NOMO-1 treated with dmso at 0.1 percent for 144 hours (cell line): ENCODE measurements around the gene SMC1B.
A peak's percentile ranks its signal among the peaks of the same experiment; 100 is the strongest.

ENCODE experiments used
- DNase-seq: peaks from one replicate; lab custom pipeline; 2025; ENCODE audit not compliant: unreplicated experiment; lab: John Stamatoyannopoulos, UW

SMC1B gene

GRCh38 chr22:45323695-45324094 is 89.7 kb downstream of the SMC1B start:
- no peak for DNase-seq

- DNase-seq = no peak
Observed at GRCh38 chr22:45322873-45323525, 90.4 kb downstream of the SMC1B start.

DNA sequence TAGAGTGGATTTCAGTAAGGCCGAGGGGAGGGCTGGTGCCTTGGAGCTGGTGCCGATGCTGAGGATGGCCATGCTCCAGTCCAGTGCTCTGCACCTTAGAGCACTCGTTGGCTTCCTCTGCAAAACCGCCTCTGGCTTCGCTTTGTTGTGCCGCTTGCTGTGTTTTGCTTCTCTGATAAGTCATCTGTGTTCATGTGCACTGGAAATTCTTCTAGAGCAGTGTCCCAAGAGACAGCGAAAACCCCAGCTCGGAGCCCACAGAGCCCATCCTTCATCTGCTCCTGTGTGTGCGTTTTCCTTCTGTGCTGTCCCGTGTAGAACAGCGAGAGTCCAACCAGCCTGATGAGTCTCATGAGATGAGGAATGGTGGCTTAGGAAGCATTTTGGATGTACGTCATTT is 91.6 kb downstream of the SMC1B start:
- DNase-seq = no peak

DNA sequence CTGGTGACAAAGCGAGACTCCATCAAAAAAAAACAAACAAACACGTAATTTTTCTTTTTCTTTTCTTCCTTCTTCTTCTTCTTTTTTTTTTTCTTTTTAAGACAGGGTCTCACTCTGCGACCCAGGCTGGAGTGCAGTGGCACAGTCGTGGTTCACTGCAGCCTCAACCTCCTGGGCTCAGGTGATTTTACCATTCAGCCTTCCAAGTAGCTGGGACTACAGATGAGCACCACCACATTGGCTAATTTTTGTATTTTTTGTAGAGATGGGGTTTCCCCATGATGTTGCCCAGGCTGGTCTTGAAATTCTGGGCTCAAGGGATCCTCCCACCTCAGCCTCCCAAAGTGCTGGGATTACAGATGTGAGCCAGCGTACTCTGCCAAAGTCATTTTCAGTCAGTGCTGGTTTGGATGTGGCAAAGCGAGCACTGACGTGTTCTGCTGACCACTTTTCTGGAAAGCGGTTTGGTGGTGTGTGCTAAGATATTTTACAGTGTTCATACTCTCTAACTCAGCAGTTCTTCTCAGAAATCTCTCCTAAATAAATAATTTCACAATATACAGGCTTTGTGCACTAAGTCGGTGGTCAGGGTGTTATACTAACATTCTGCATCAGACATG is 92.9 kb downstream of the SMC1B start:
- no peak for DNase-seq

GRCh38 chr22:45319324-45319685 is 94.1 kb downstream of the SMC1B start:
- no peak for DNase-seq

DNA sequence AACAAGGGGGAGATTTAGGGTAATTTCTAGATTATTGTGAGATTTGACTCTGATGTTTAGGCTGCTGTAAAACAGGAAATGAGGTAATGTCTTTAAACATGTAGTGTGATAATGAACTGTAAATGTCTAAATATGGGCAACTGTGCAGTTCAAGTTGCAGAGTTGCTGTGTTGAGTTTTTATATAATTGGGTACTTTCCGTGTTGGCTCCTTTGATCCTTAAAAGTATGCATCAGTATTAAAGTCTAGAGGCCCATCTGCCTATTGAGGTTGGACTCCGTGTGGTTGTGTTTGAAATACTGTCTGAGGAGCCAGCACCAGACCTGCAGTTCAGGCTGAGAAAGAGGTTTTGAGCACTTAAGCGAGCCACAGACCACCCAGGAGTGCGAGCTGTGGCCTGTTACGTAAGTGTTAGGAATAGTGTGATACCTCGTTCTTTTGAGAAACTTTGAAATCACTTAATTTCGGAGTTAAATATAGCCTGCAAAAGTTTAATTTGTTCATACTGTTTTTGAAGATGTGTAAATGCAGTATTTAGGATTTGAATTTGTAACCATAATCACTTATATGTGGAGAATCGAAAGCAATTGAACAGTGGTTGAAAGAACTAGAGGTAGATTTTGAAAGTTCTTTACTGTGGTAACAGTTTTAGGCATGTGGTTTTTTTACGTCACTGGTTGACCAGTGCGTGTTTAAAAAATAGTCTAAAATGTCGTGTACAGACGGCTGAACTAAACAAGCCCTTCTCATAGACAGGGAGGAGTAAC is 94.7 kb downstream of the SMC1B start:
- no peak for DNase-seq

DNA sequence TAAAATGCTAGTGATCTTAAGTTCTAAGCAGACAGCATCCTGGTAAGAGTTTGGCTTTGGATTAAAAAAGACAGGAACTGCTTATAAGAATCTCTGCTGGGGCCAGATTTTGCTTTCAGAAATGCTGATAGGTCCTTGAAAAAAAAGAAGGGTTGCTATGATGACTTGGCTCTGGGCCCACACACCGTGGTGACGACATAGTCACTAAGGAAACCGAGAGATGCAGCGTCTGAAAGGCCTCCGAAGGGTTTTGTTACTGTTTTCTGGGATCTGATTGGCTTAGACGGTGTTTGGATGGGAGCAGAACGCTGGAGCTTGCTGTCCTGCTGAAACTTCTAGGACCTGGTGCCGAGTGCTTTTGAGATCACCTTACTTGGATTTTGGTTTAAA is 95.2 kb downstream of the SMC1B start:
- DNase-seq = peak; percentile 59

- no peak for DNase-seq
Observed at GRCh38 chr22:45317551-45318167, 95.7 kb downstream of the SMC1B start.

GRCh38 chr22:45316796-45317526 is 96.4 kb downstream of the SMC1B start:
- no peak for DNase-seq

DNA sequence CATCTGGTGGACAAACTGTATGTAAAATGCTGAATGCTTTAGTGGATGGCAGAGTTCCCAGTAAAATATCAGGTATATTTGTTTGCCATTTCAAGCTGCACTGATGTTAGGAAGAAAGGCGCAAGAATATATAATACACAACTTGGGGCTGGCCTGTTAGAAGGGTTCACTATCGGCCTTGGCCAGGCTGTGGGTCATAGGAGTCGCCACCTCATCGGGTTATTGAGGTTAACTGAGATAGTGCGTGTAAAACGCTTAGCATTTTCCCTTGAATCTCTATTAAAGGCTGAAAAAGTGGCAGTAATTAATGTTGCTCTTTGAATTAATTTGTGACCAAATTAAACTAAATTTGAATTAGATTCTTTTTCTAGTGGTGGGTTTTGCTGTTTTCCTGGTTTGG is 98.6 kb downstream of the SMC1B start:
- DNase-seq = no peak

DNA sequence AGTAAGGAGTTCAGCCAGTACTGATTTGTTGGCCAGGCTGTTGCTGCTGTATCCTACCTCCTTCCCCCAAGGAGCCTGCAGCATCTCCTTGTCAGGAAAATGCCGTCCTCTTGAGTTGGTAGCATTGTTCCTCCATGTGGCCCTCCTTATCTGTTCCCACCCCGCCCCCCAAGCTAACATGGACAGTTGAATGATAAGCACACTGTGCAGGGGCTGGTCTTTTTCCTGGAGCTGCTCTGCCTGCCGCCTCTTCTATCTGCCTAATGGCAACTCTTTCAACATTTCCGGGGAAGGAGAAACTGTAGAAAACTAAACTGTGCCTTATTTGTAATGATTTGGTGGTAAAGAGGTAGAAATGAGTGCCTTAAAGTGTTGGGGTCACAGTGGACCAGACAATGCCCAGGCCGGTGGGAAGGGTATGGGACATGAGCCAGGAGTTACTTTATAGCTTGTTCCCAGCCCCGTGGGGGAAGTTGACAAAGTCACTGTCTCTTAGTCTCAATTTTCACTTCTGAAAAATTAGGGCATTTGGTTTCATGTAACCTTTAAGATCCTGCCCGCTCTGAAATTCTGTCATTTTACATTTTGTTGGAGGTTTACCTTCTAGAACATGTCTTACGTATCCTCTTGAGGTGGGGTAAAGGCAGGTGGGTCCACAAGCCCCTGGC is 99.2 kb downstream of the SMC1B start:
- no peak for DNase-seq

GRCh38 chr22:45312856-45313255 is 100.5 kb downstream of the SMC1B start:
- DNase-seq = no peak

DNA sequence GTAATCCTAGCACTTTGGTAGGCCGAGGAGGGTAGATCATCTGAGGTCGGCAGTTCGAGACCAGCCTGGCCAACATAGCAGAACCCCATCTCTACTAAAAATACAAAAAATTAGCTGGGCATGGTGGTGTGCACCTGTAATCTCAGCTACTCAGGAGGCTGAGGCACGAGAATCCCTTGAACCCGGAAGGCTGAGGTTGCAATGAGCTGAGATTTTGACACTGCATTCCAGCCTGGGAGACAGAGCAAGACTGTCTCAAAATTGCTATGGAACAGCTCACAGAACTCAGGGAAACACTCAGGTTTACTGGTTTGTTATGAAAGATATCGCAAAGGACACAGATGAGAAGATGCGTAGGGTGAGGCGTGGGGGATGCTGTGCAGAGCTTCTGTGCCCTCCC is 101.0 kb downstream of the SMC1B start:
- DNase-seq = no peak

- no peak for DNase-seq
Observed at GRCh38 chr22:45310977-45311531, 102.3 kb downstream of the SMC1B start.

- DNase-seq = no peak
Observed at GRCh38 chr22:45310331-45310976, 102.9 kb downstream of the SMC1B start.

DNA sequence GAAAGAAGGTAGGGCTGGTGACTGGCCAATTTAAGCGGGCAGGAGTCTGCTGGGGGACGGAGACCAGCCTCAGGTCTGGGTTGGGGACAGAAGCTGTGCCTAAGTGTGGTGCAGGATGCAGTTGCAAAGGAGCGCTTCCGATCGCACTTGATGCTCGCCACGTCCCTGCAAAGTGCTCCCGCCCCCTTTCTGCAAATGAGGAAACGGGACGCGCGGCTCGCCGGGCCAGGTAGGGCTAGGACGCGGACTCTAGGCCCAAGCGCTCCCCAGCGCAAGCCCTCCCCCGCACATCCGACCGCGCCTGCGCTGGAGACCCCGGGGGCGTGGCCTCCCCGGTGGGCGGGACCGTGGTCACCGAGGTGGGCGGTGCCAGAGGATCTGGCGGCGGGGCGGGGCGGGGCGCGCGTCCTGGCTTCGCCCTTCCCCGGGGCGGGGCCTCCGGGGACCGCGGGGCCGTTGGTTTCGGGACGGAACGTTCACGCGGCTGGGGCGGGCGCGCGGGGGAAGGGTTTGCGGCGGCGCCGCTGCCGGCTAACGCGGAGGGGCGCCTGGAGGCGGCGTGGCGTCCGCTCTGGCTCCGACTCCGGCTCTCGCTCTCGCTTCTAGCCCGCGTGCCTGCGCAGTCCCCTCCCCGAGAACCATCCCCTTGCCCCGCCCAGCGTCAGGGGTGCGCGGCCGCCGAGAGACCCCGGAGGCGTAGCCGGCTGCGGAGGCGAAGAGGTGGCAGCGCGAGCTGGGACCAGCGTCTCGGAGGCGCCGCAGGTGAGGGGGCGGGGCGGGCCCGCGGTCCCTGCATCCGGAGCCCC is 103.8 kb downstream of the SMC1B start, which contains the start of gene FAM118A:
FAM118A (plus strand) TSS at position 513 of the 806 bp plus-strand sequence. CDS start 12,446 bp downstream, outside the sequence.
- DNase-seq = peak; percentile 97

DNA sequence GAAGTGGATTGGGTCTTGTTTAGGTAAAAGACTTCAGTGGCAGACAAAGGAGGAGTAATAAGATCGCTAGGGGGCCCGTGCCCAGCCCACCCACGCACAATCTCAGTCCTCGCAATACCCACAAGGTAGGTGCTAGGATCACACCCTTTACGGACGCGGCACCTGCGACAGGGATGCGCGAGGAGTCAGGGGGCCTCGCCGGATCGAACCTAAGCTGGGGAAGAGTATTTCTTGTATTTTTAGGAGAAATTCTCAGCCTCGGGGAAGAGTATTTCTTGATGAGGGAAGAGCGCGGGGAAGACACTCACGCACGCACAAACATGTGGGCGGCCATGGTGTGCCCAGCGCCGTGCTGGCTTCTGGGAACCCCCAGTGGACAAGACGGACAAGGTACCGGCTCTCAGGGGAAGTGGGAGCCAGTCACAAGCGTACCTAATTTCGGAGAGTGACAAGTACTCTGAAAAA is 104.4 kb downstream of the SMC1B start:
- no peak for DNase-seq

GRCh38 chr22:45308391-45308956 is 104.9 kb downstream of the SMC1B start:
- DNase-seq = no peak
